ENCODE data around the gene HNRNPR. TPM values are rescaled to one million over a fixed set of nuclear protein-coding genes. Genes with fewer than 3 reads are reported as not detected.
A peak's percentile ranks its signal among the peaks of the same experiment; 100 is the strongest.

HNRNPR gene
- total RNA-seq, 1 experiment from 2014 or later, result 152 TPM

DNA sequence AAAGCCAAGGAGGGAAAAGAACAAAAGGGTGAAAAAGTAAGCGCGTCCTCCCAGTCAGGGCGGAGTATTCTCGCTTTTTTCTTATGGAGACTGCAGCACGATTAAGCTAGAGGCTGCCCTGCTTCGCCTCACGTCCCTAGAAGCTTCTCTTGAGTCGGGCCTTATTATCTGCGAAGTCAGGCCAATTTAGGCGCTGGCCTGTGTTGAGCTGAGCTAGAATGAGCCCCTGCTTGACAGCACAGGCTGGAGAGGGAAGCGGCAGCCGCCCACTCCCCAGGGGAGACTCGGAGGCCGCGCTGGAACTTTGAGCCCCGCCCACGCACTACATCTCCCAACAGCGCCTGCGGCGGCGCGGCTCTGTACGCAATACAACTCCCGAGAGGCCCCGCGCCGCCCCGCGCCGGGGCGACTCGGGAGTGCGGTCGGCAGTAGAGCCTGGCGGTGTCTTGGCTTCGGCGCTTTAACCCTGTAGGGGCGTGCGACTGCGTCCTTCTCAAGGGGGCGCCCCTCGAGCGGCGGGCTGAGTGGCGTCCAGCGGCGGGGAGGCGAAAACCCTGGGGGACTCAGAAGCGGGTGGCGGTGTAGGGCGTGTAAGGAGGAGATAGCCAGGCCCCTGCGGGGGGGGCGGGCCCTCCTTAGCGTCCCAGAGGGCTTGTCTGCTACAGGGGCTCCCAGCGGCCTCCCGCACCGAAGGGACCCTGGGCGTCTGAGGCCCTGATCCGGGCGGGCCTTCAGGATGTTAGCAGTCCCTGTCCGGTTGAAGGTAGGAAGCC is 24.7 kb upstream of the HNRNPR start:
- Mint-ChIP-seq H3K4me3 (ENCODE audit: unreplicated experiment) (peak overlapping the region; percentile 87), H3K27me3 (ENCODE audit: insufficient read depth, unreplicated experiment) (no peaks in the 10 kb centered on the region), H3K36me3 (ENCODE audit: insufficient read depth, unreplicated experiment) (peaks cover 40% of the 10 kb centered on the region), H3K9me3 (ENCODE audit: unreplicated experiment) (no peaks in the 10 kb centered on the region), H3K4me1 (ENCODE audit: insufficient read depth, unreplicated experiment) (peaks cover 28% of the 10 kb centered on the region), H3K27ac (ENCODE audit: low read depth, unreplicated experiment) (peak overlapping the region; percentile 94)
- intact Hi-C loops (cut with micrococcal nuclease), result loop anchor here (1.0 kb wide), 2 partner anchors 24 to 36 kb away; partner anchors contain the start of gene HNRNPR
- TF ChIP-seq, protein P1, sequence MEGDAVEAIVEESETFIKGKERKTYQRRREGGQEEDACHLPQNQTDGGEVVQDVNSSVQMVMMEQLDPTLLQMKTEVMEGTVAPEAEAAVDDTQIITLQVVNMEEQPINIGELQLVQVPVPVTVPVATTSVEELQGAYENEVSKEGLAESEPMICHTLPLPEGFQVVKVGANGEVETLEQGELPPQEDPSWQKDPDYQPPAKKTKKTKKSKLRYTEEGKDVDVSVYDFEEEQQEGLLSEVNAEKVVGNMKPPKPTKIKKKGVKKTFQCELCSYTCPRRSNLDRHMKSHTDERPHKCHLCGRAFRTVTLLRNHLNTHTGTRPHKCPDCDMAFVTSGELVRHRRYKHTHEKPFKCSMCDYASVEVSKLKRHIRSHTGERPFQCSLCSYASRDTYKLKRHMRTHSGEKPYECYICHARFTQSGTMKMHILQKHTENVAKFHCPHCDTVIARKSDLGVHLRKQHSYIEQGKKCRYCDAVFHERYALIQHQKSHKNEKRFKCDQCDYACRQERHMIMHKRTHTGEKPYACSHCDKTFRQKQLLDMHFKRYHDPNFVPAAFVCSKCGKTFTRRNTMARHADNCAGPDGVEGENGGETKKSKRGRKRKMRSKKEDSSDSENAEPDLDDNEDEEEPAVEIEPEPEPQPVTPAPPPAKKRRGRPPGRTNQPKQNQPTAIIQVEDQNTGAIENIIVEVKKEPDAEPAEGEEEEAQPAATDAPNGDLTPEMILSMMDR (IDR thresholded peaks at IDR 0.05; ENCODE audit: unreplicated experiment), result no peak
- DNase-seq (ENCODE audit: unreplicated experiment), result peak; percentile 93
- CTCF ChIA-PET, result interaction anchor here (0.9 to 4.3 kb wide), 4 partner anchors 8 to 35 kb away, joined by 3 to 41 read pairs (median 5); partner anchors contain the start of gene HNRNPR
- no TSS peak for BruUV-seq (replicated peaks)
- POLR2A ChIA-PET, result interaction anchor here (0.6 to 15.8 kb wide), 33 partner anchors 8 to 527 kb away, joined by 3 to 335 read pairs (median 3); partner anchors contain the start of genes ASAP3, ELOA, HNRNPR and ID3

DNA sequence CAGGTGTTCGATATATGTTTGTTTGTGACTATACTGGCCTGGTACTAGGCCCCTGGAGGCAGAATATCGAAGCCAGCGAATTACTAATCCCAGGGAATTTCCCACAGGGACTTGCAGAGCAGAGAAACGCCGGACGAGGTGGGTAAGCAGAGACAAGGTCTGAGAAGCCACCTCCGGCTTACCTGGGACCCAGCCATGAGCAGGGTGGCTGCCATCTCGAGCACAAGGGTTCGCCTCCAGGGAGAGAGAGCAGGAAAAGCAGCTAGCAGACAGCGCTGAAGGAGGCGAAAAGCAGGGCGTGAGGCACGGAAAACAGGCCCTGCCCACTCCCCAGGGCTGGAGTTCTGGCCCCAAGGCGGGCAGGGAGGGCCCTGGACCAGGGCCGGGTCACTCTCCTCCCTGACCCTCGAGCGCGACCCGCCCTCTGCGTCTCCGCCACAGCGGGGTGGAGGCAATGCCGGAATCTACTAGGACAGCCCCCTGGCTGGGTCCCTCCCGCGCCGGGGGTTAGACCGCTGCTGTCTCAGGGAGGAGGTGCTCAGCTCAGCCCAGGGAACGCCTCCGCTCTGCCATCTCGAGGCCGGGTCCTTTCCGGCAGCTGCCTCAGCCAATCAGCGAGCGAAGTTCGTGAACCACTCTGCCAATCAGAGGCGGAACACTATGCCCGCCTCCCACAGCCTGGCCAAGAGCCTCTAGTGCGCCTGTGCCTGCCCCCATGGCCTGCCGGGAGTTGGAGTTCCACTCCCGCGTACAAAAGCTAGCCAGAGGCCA is 23.9 kb upstream of the HNRNPR start:
- Mint-ChIP-seq H3K27ac (ENCODE audit: low read depth, unreplicated experiment) (peak overlapping the region; percentile 94), H3K4me3 (ENCODE audit: unreplicated experiment) (peak overlapping the region; percentile 87), H3K36me3 (ENCODE audit: insufficient read depth, unreplicated experiment) (peaks cover 48% of the 10 kb centered on the region), H3K27me3 (ENCODE audit: insufficient read depth, unreplicated experiment) (no peaks in the 10 kb centered on the region), H3K9me3 (ENCODE audit: unreplicated experiment) (no peaks in the 10 kb centered on the region), H3K4me1 (ENCODE audit: insufficient read depth, unreplicated experiment) (peaks cover 28% of the 10 kb centered on the region)
- TF ChIP-seq, protein P1 (IDR thresholded peaks at IDR 0.05; ENCODE audit: unreplicated experiment), result no peak
- ChIA-PET CTCF (interaction anchor here (0.6 to 4.3 kb wide), 7 partner anchors 9 to 129 kb away, joined by 3 to 41 read pairs (median 4); partner anchors contain the start of gene HNRNPR), POLR2A (interaction anchor here (0.5 to 15.8 kb wide), 36 partner anchors 9 to 528 kb away, joined by 3 to 335 read pairs (median 3); partner anchors contain the start of genes ASAP3, E2F2, ELOA and HNRNPR)
- intact Hi-C loops (cut with micrococcal nuclease), result loop anchor here (1.0 kb wide), 2 partner anchors 24 to 36 kb away; partner anchors contain the start of gene HNRNPR
- peak; percentile 99 for DNase-seq (ENCODE audit: unreplicated experiment)
- BruUV-seq (replicated peaks), result no TSS peak

DNA sequence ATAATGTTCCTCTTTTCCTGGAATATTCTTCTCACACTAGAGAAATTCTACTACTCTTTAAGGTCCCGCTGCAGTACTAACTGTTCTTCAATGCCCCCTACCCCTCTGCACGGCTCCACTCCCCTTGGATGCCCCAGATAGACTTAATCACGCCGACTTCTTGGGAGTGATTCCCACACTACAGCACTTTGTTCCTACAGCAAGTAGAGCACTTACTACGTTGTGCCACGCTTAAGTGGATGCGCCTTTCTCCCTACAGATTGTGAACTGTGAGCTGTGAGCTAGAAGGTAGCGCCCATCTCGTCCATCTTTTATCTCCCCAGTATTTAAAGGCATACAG is 23.3 kb upstream of the HNRNPR start:
- Mint-ChIP-seq H3K27ac (ENCODE audit: low read depth, unreplicated experiment) (peak overlapping the region; percentile 94), H3K4me1 (ENCODE audit: insufficient read depth, unreplicated experiment) (peaks cover 27% of the 10 kb centered on the region), H3K4me3 (ENCODE audit: unreplicated experiment) (peak overlapping the region; percentile 87), H3K9me3 (ENCODE audit: unreplicated experiment) (no peaks in the 10 kb centered on the region), H3K36me3 (ENCODE audit: insufficient read depth, unreplicated experiment) (peaks cover 53% of the 10 kb centered on the region), H3K27me3 (ENCODE audit: insufficient read depth, unreplicated experiment) (no peaks in the 10 kb centered on the region)
- no peak for DNase-seq (ENCODE audit: unreplicated experiment)
- POLR2A ChIA-PET, result interaction anchor here (0.5 to 15.8 kb wide), 19 partner anchors 9 to 376 kb away, joined by 3 to 335 read pairs (median 5); partner anchors contain the start of genes ASAP3, E2F2, ELOA and HNRNPR
- BruUV-seq (replicated peaks), result TSS peak; percentile 24
- intact Hi-C loops (cut with micrococcal nuclease), result no loop called here
- TF ChIP-seq, protein P1 (IDR thresholded peaks at IDR 0.05; ENCODE audit: unreplicated experiment), result no peak
- CTCF ChIA-PET, result interaction anchor here (0.6 to 4.3 kb wide), 5 partner anchors 23 to 130 kb away, joined by 3 to 41 read pairs (median 4); partner anchors contain the start of gene HNRNPR

Data from MCF 10A (cell line).